ENCODE measurements around the gene GRK5.
"Not testable (repeated sequence)": the region's sequence is repeated elsewhere in the genome, so short reads cannot be mapped to it uniquely, and the experiment has no call there.

The GRK5 gene

GRCh38 chr10:119221201-119221600 is 13.8 kb downstream of the GRK5 start:
- DNase-seq (ENCODE audit: low read depth in 2 of 2, low spot score in 1 of 2) = no peak

- DNase-seq (ENCODE audit: low read depth in 2 of 2, low spot score in 1 of 2) = no peak
Measured at GRCh38 chr10:119221666-119222065, 14.3 kb downstream of the GRK5 start.

DNA sequence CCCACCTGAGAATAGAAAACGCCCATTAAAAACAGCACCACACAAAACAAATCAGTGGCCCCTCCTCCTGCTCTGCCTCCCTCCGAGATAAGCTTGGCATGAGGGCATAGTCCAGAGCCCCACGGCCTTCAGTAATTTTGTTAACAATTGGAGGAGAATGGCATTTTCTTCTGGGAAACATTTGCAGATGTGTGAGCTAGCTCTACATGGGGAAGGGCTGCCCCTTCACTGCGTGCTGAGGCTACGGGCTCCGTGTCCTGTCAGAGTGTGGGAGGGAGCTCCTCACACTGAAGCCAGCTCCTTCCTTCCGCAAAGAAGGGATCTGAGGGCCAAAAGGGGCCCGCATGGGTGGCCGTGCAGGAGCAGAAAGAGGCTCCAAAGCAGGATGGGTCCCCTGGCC is 15.2 kb downstream of the GRK5 start:
- no peak for DNase-seq (ENCODE audit: low read depth in 2 of 2, low spot score in 1 of 2)

GRCh38 chr10:119222966-119223386 is 15.6 kb downstream of the GRK5 start:
- DNase-seq (ENCODE audit: low read depth in 2 of 2, low spot score in 1 of 2) = no peak

DNA sequence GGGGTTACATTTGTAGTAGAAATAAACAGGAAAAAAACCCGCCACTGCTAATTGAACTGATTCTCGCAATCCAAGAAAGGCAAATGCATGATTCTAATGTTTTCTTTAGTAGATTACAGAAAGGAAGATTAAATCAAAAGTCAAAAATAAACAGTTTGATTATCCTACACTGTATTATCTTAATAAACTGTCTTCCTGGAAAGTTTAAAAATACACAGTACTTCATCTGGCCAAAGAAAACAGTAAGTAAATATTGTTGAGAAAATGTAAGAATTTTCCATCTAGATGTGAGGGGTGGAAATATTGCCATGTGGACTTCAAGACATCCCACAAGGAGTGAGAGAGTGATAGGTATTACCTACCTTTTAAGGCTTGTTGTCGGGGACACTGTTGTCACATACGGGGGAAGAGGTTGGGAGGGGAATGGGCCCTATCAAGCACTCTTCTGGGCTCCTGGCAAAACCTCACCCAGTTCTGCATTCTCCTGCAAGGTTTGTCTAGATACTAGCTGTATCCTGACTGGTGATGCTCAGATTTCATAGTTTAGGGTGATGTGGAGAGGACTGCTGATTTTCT is 17.8 kb downstream of the GRK5 start:
- DNase-seq (ENCODE audit: low read depth in 2 of 2, low spot score in 1 of 2) = no peak

GRCh38 chr10:119227825-119228224 is 20.5 kb downstream of the GRK5 start:
- DNase-seq (ENCODE audit: low read depth in 2 of 2, low spot score in 1 of 2) = no peak

GRCh38 chr10:119231654-119232053 is 24.3 kb downstream of the GRK5 start:
- DNase-seq (ENCODE audit: low read depth in 2 of 2, low spot score in 1 of 2) = no peak

DNA sequence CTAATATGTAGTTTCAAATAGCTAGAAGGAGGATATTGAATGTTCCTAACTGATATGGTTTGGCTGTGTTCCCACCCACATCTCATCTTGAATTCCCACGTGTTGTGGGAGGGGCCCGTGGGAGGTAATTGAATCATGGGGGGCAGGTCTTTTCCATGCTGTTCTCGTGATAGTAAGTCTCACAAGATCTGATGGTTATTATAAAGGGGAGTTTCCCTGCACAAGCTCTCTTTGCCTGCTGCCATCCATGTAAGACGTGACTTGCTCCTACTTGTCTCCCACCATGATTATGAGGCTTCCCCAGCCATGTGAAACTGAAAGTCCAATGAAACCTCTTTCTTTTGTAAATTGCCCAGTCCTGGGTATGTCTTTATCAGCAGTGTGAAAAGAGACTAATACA is 25.1 kb downstream of the GRK5 start:
- not testable (repeated sequence) for DNase-seq (ENCODE audit: low read depth in 2 of 2, low spot score in 1 of 2)

GRCh38 chr10:119233123-119233820 is 25.9 kb downstream of the GRK5 start:
- no peak for DNase-seq (ENCODE audit: low read depth in 2 of 2, low spot score in 1 of 2)

GRCh38 chr10:119233821-119234220 is 26.4 kb downstream of the GRK5 start:
- no peak for DNase-seq (ENCODE audit: low read depth in 2 of 2, low spot score in 1 of 2)

- no peak for DNase-seq (ENCODE audit: low read depth in 2 of 2, low spot score in 1 of 2)
Measured at GRCh38 chr10:119235356-119235755, 28.0 kb downstream of the GRK5 start.

DNA sequence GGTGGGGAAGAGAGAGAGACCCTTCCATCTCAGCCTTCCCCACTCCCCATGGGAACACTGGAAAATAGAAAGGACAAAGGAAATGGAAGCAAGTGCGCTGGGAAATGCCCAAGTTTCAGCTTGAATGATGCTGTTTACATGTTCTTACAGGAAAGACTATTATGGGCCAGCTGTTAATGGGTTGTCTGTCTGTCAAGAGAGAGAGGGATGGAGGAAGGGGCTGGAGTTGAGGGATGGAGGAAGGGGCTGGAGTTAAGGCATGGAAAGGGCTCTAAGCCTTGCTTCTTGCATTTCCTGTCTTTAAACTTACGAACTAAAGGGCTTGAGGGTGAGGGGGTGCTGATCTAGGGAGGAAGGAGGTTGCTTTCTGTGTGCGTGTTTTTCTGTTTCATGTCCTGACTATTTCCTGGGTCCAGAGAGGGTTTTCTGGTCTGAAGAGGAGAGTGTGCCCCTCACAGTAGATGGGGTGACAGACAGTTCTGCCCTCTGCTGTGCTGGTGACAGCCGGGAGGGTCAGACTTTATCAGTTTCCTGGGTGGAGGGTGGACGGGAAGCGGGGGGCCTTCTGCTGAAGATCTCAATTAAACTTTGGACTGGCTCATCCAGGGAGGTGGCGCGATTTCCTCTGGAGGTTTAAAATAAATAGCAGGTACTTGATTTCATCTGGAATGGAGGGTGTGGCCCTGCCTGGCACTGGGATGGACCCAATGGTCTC is 30.5 kb downstream of the GRK5 start:
- DNase-seq (ENCODE audit: low read depth in 2 of 2, low spot score in 1 of 2) = no peak

GRCh38 chr10:119238577-119238976 is 31.2 kb downstream of the GRK5 start:
- no peak for DNase-seq (ENCODE audit: low read depth in 2 of 2, low spot score in 1 of 2)

GRCh38 chr10:119239015-119239414 is 31.6 kb downstream of the GRK5 start:
- not testable (repeated sequence) for DNase-seq (ENCODE audit: low read depth in 2 of 2, low spot score in 1 of 2)

GRCh38 chr10:119239630-119240029 is 32.3 kb downstream of the GRK5 start:
- not testable (repeated sequence) for DNase-seq (ENCODE audit: low read depth in 2 of 2, low spot score in 1 of 2)

GRCh38 chr10:119241066-119241465 is 33.7 kb downstream of the GRK5 start:
- no peak for DNase-seq (ENCODE audit: low read depth in 2 of 2, low spot score in 1 of 2)

- DNase-seq (ENCODE audit: low read depth in 2 of 2, low spot score in 1 of 2) = no peak
Measured at GRCh38 chr10:119242186-119242585, 34.8 kb downstream of the GRK5 start.

DNA sequence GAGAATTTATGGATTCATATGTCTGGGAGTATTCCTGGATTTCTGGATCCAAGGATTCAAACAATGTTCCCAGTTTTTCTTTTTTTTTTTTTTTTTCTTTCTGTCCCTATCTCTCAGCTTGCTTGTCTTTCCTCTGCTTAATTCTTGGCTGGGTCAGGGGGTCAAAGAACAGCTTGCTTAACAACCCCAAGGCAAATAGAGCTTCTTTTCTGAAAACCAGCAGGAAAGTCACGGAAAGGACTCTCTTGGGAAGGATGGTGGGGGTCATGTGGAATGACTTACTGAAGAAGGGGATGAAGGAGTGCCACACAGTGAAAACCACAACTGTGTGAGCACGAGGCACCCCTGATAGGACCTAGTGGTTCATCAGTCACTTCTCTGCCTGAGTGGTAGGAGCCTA is 36.1 kb downstream of the GRK5 start:
- no peak for DNase-seq (ENCODE audit: low read depth in 2 of 2, low spot score in 1 of 2)

GRCh38 chr10:119243967-119244366 is 36.6 kb downstream of the GRK5 start:
- no peak for DNase-seq (ENCODE audit: low read depth in 2 of 2, low spot score in 1 of 2)

DNA sequence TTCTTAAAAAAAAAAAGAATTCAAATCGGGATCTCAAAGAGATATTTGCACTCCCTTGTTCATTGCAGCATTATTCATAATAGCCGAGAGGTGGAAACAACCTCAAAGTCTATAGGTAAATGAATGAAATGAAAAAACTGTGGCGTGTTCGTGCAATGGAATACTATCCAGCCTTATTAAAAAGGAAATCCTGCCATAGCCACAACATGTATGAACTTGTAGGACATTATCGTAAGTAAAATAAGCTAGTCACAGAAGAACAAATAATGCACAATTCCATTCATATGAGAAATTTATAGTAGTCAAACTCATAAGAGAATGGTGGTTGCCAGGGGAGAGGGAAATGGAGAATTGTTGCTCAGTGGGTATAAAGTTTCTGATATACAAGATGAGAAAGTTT is 37.9 kb downstream of the GRK5 start:
- no peak for DNase-seq (ENCODE audit: low read depth in 2 of 2, low spot score in 1 of 2)

- no peak for DNase-seq (ENCODE audit: low read depth in 2 of 2, low spot score in 1 of 2)
Measured at GRCh38 chr10:119246862-119247549, 39.6 kb downstream of the GRK5 start.

GRCh38 chr10:119247550-119247894 is 40.2 kb downstream of the GRK5 start:
- no peak for DNase-seq (ENCODE audit: low read depth in 2 of 2, low spot score in 1 of 2)

Data from stimulated activated CD8-positive, alpha-beta memory T cell treated with anti-CD3 and anti-CD28 coated beads, Interleukin-4, amount 100 ng/mL, for 4 hours (primary cell).